SK-N-SH treated with all-trans-retinoic acid at 6 μM for 48 hours (cell line): ENCODE measurements around the gene ENTR1.

Experiments
- ARNTL ChIP-seq: fragments of 450-650 bp; formaldehyde crosslinking; IDR thresholded peaks from 2 replicates; pipeline ENCODE4 v1.5.0; 2020; ENCODE audit warnings: low read depth, mild to moderate bottlenecking, moderate library complexity, borderline replicate concordance
- BACH2 ChIP-seq: fragments of 250-450 bp; sonication (Bioruptor Pico); IDR thresholded peaks from 2 replicates; pipeline ENCODE4 v1.9.0; 2021; ENCODE audit warnings: mild to moderate bottlenecking, borderline replicate concordance
- CREB5 ChIP-seq: fragments of 250-450 bp; sonication (Bioruptor Pico); IDR thresholded peaks from 2 replicates; pipeline ENCODE4 v1.5.1; 2020; ENCODE audit warnings: low read depth, mild to moderate bottlenecking, moderate library complexity
- GLIS3 ChIP-seq: fragments of 250-450 bp; sonication (Bioruptor Pico); IDR thresholded peaks from 2 replicates; pipeline ENCODE4 v1.5.0; 2020; ENCODE audit warnings: mild to moderate bottlenecking, moderate library complexity
- PATZ1 ChIP-seq: fragments of 250-450 bp; sonication (Bioruptor Pico); IDR thresholded peaks from 2 replicates; pipeline ENCODE4 v1.8.0; 2020; ENCODE audit warnings: mild to moderate bottlenecking, moderate library complexity, borderline replicate concordance

- TF ChIP-seq GLIS3 (CRISPR knock-in tag) (no peak), ARNTL (CRISPR knock-in tag) (no peak), CREB5 (CRISPR knock-in tag) (no peak), BACH2 (CRISPR knock-in tag) (no peak), PATZ1 (no peak)
Measured at GRCh38 chr9:136377341-136378169, 32.9 kb downstream of the ENTR1 start.
